Right lobe of liver (tissue), 6 donors: ENCODE results near the gene TTC12. TPM values are rescaled to one million over a fixed set of nuclear protein-coding genes. Genes with fewer than 3 reads are reported as not detected.

Experiments used
- ATAC-seq, 4 donors: fragments of 200-7000 bp; cut with Tn5 transposase; one replicate each; pipeline ENCODE4 v1.9.1; 2020; ENCODE audit warnings: mild to moderate bottlenecking in 4 of 4, moderate library complexity in 4 of 4
- DNase-seq, 3 donors: peaks; one replicate each; pipeline ENCODE4 v3.0.0-alpha.2; 2020
- H3K27ac ChIP-seq, 3 donors: fragments of 200-600 bp; one replicate each; pipeline ENCODE4 v1.8.0; 2022
- H3K27me3 ChIP-seq, 2 donors: fragments of 200-600 bp; one replicate each; pipeline ENCODE4 v1.8.0; 2022
- H3K36me3 ChIP-seq, 4 donors: fragments of 200-600 bp; sonication (generic) in 1 of 4; one replicate each; pipeline versions ENCODE4 v1.5.1 to v1.8.0; 2017 to 2022; ENCODE audit warnings: control low read depth in 1 of 4
- H3K4me1 ChIP-seq, 4 donors: fragments of 200-600 bp; sonication (generic) in 1 of 4; one replicate each; pipeline versions ENCODE4 v1.5.1 to v1.8.0; 2017 to 2022; ENCODE audit warnings: control low read depth in 1 of 4
- H3K4me3 ChIP-seq, 3 donors: fragments of 200-600 bp; one replicate each; pipeline ENCODE4 v1.8.0; 2022
- H3K9me3 ChIP-seq, 4 donors: fragments of 200-600 bp; sonication (generic) in 1 of 4; one replicate each; pipeline versions ENCODE4 v1.5.1 to v1.8.0; 2017 to 2022; ENCODE audit warnings: control low read depth in 1 of 4
- POLR2A ChIP-seq: fragments of 450-650 bp; IDR thresholded peaks from one replicate; pipeline ENCODE4 v1.6.1; 2017; ENCODE audit warnings: antibody characterized with exemption, mild to moderate bottlenecking
- WGBS: methylation state at CpG from one replicate; pipeline ENCODE4 v1.1.6; 2018; ENCODE audit warnings: low coverage, low lambda C conversion rate; ENCODE audit not compliant: insufficient coverage; ENCODE audit errors: missing lambda C conversion rate; 5-methylcytosine and 5-hydroxymethylcytosine counted together
- intact Hi-C, 2 donors: fragments of 100-400 bp; cut with DNase I; formaldehyde crosslinking; loops; one replicate each; pipeline versions ENCODE4 v1.11.2 to v1.14.1; 2022
- total RNA-seq, 6 experiments: library from RNA; depleted of rRNA in 2 of 6; stranded (reverse); fragments of >200 nt in 2 of 6; fragmentation: NEBNext Ultra II Directional in 3 of 6; extraction: Animal tissue kit (Norgen Biotek cat#: 25700) in 3 of 6; gene quantifications; one replicate each; pipeline versions ENCODE4 v1.1.0 to v1.2.4, GENCODE V29; 2016 to 2023
- TF ChIP-seq, protein P1 (sequence below), 4 donors: fragments of 200-600 bp in 3 of 4; fragments of 450-650 bp in 1 of 4; IDR thresholded peaks; one replicate each; pipeline versions ENCODE4 v1.5.1 to v1.8.0; 2016 to 2022; ENCODE audit warnings: antibody characterized with exemption in 4 of 4, mild to moderate bottlenecking in 2 of 4
- donor health status: DM: no; HTN: yes; CAD: no.
- donor health status: DM: no; HTN: no; CAD: no.
- donor health status: DM: no; HTN: no; CAD: no.
- donor health status: DM: no; HTN: yes; CAD: no.
- donor health status: DM: no; HTN: yes; CAD: no.

Gene TTC12
- total RNA-seq, 6 experiments from 2014 or later = 5.1 to 8.9 (median 7.2) TPM

DNA sequence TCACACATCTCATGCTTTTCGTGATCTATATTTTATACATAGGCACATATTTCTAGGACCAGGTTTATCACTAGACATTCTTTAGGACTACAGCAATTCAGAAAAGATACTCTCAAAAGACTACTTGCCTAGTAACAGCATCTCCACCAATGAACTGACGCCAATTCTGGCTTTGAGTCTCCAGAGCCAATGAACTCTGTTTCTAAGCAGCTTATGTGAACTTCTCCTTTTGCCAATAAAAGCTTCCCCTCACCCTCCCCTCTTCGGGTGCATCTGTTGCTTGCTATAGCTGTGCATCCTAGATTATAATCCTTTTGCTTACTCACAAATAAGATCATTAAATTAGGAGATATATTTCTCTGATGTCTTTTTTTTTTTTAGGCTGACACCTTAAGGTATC lies 61.8 kb downstream of the TTC12 start:
- Histone ChIP-seq H3K4me3 (no peak overlapping the region), H3K27me3 (no peaks in the 10 kb centered on the region), H3K36me3 (no peaks in the 10 kb centered on the region), H3K9me3 (no peaks in the 10 kb centered on the region), H3K27ac (no peak overlapping the region), H3K4me1 (no peaks in the 10 kb centered on the region)
- ATAC-seq = no peak
- intact Hi-C loops = no loop called here
- WGBS = 45% methylated on average over 3 of the region's 3 CpGs
- no peak for DNase-seq
- TF ChIP-seq, protein P1, sequence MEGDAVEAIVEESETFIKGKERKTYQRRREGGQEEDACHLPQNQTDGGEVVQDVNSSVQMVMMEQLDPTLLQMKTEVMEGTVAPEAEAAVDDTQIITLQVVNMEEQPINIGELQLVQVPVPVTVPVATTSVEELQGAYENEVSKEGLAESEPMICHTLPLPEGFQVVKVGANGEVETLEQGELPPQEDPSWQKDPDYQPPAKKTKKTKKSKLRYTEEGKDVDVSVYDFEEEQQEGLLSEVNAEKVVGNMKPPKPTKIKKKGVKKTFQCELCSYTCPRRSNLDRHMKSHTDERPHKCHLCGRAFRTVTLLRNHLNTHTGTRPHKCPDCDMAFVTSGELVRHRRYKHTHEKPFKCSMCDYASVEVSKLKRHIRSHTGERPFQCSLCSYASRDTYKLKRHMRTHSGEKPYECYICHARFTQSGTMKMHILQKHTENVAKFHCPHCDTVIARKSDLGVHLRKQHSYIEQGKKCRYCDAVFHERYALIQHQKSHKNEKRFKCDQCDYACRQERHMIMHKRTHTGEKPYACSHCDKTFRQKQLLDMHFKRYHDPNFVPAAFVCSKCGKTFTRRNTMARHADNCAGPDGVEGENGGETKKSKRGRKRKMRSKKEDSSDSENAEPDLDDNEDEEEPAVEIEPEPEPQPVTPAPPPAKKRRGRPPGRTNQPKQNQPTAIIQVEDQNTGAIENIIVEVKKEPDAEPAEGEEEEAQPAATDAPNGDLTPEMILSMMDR (IDR thresholded peaks at IDR 0.05) = no peak
- TF ChIP-seq POLR2A = no peak

DNA sequence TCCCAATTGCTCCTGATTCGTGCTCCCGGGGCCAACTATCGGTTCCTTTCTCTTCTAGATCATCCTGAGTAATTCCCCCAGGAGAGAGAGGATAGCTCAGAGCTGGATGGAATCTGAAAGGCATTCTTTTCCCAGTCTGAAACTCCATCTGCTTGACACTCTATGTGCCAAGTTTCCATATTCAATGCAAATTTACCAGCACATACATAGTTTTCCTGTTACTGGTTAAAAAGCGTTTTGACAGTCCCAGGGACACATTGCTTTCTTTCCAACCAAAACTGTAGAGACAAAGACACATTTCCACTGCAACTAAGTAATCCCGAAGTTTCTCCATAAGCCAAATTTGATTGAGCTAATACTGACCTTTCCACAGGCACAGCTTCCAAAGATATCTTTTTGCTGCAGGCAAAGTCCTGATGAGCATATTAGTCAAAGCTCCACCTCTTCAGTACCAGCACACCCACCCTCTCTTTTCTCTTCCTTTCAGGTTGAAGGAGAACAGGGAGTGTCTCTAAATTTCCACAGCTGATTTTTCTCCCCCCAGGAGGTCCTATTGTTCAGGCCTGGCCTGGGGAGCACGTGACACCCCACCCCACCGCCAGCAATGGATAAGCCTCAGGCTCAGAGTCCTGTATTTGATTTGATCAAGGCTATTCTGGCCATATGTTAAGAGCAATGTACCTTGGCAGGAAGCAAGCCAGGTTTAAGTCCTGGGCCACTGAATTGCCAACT lies 63.5 kb downstream of the TTC12 start:
- WGBS = 58% methylated on average over 7 of the region's 7 CpGs
- intact Hi-C loops = no loop called here
- TF ChIP-seq, protein P1 (IDR thresholded peaks at IDR 0.05) = no peak
- TF ChIP-seq POLR2A = no peak
- Histone ChIP-seq H3K36me3 (no peaks in the 10 kb centered on the region), H3K4me3 (no peak overlapping the region), H3K27me3 (no peaks in the 10 kb centered on the region), H3K9me3 (no peaks in the 10 kb centered on the region), H3K4me1 (no peaks in the 10 kb centered on the region), H3K27ac (no peak overlapping the region)
- ATAC-seq (no peak), DNase-seq (no peak)

DNA sequence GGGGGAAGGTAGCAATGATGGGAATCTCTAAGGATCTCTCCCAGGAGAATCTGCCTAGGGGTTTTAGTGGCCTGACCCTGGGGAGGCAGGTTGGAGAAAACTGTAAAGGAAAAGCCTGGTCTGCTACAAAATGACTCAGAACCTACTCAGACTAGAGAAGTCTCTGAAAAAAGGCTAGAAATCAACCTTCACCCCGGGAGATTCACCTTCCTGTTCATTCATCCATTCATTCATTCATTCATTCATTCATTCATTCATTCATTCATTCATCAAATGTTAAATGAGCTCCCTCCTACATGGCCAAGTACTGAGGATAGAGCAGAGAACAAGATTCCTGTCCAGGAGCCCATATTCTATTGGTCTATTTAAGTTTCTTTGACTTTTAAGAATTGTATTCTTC lies 64.3 kb downstream of the TTC12 start:
- Histone ChIP-seq H3K9me3 (no peaks in the 10 kb centered on the region), H3K36me3 (no peaks in the 10 kb centered on the region), H3K27me3 (no peaks in the 10 kb centered on the region), H3K27ac (no peak overlapping the region), H3K4me1 (no peaks in the 10 kb centered on the region), H3K4me3 (no peak overlapping the region)
- intact Hi-C loops = no loop called here
- DNase-seq (no peak), ATAC-seq (no peak)
- TF ChIP-seq, protein P1 (IDR thresholded peaks at IDR 0.05) = no peak
- no peak for TF ChIP-seq POLR2A
- WGBS = no CpG with 5 or more reads among the region's 1 CpG

DNA sequence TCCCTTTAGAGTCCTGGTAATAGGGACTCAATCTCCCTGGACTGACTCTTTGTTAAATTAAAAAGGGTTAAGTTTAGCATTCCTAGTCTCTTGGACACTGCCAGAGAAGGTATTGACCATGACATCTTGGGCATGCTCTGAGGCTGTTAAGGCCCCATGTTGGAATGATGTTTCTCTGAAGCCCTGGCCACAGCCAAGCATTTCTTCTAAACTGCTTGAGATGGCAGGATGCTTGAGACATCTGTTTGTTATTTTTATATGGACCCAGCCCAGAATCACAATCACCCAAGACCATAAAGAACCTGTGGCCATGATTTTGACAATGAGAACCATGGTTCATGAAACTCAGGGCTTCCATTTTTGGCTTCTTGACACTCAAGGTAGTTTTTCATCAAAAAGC lies 67.7 kb downstream of the TTC12 start:
- no peak for TF ChIP-seq POLR2A
- TF ChIP-seq, protein P1 (IDR thresholded peaks at IDR 0.05) = no peak
- Histone ChIP-seq H3K27ac (no peak overlapping the region), H3K36me3 (no peaks in the 10 kb centered on the region), H3K4me3 (no peak overlapping the region), H3K9me3 (no peaks in the 10 kb centered on the region), H3K27me3 (no peaks in the 10 kb centered on the region), H3K4me1 (no peaks in the 10 kb centered on the region)
- intact Hi-C loops = no loop called here
- no peak for ATAC-seq
- no peak for DNase-seq

DNA sequence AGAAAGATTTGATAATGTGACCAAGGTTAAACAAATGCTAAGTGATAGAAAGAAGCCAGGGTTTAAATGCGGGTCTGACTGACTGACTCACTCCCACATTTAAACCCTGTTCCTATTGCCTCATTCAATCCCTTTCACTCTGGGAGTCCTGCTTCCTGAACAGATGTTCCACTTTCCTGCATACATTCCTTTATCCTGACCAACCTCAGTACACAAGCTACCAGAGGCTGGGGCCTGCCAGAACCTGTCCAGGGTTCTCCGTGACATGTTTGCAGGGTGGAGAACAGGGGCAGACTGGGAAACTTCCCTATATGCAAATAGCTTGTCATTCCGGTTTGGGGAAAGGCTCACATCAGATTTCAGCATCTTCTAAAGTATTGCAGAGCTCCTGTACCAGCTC lies 70.2 kb downstream of the TTC12 start:
- intact Hi-C loops = no loop called here
- WGBS = 55% methylated on average over 3 of the region's 3 CpGs
- no peaks in the 10 kb centered on the region for H3K36me3 ChIP-seq
- no peaks in the 10 kb centered on the region for H3K4me1 ChIP-seq
- no peaks in the 10 kb centered on the region for H3K27me3 ChIP-seq
- no peak for TF ChIP-seq POLR2A
- TF ChIP-seq, protein P1 (IDR thresholded peaks at IDR 0.05) = no peak
- H3K4me3 ChIP-seq = no peak overlapping the region
- DNase-seq (no peak), ATAC-seq (no peak)
- no peak overlapping the region for H3K27ac ChIP-seq
- H3K9me3 ChIP-seq = no peaks in the 10 kb centered on the region
